ENCODE results near the gene PRH2.

PRH2 gene
- total RNA-seq, result 0 reads per million in 4 donors

- DNase-seq, result no peak
Observed at GRCh38 chr12:10928746-10929286, at the start of gene PRH2. Gene PRH2, plus strand, starts transcription at chr12:10929236. Its CDS starts 38 bp downstream, at chr12:10929274.

GRCh38 chr12:10884086-10884725 lies 44.8 kb upstream of the PRH2 start, which contains the start of gene PRH1:
Gene PRH1, minus strand, starts transcription at chr12:10884255. Its CDS starts 38 bp downstream, at chr12:10884217.
- DNase-seq, result no peak

- DNase-seq, result no peak
Observed at GRCh38 chr12:10889226-10889625, 39.8 kb upstream of the PRH2 start.

- no peak for DNase-seq
Observed at GRCh38 chr12:10891937-10892336, 37.1 kb upstream of the PRH2 start.

GRCh38 chr12:10896854-10897253 lies 32.2 kb upstream of the PRH2 start:
- DNase-seq, result no peak

GRCh38 chr12:10900530-10900929 lies 28.5 kb upstream of the PRH2 start:
- DNase-seq, result no peak

- DNase-seq, result no peak
Observed at GRCh38 chr12:10900972-10901371, 28.1 kb upstream of the PRH2 start.

- DNase-seq, result no peak
Observed at GRCh38 chr12:10901427-10901826, 27.6 kb upstream of the PRH2 start.

GRCh38 chr12:10904686-10905085 lies 24.4 kb upstream of the PRH2 start:
- DNase-seq, result no peak

- DNase-seq, result no peak
Observed at GRCh38 chr12:10909462-10909861, 19.6 kb upstream of the PRH2 start, which contains the start of gene TAS2R13. Gene TAS2R13, minus strand, starts transcription at chr12:10909562. Its CDS starts 264 bp downstream, at chr12:10909298.

GRCh38 chr12:10910380-10910779 lies 18.7 kb upstream of the PRH2 start:
- DNase-seq, result no peak

- no peak for DNase-seq
Observed at GRCh38 chr12:10919809-10920208, 9.2 kb upstream of the PRH2 start.

GRCh38 chr12:10926269-10926668 lies 2.8 kb upstream of the PRH2 start:
- no peak for DNase-seq

GRCh38 chr12:10936506-10936905 lies 7.5 kb downstream of the PRH2 start:
- DNase-seq, result no peak

GRCh38 chr12:10939163-10939562 lies 10.1 kb downstream of the PRH2 start, which contains the start of gene TAS2R14:
Gene TAS2R14, minus strand, starts transcription at chr12:10939263. Its CDS starts 56 bp downstream, at chr12:10939207.
- no peak for DNase-seq

- DNase-seq, result no peak
Observed at GRCh38 chr12:10940389-10940788, 11.4 kb downstream of the PRH2 start.

- no peak for DNase-seq
Observed at GRCh38 chr12:10941369-10941768, 12.3 kb downstream of the PRH2 start.

- no peak for DNase-seq
Observed at GRCh38 chr12:10941916-10942607, 13.0 kb downstream of the PRH2 start.

- DNase-seq, result no peak
Observed at GRCh38 chr12:10943167-10943566, 14.1 kb downstream of the PRH2 start.

GRCh38 chr12:10952645-10953044 lies 23.6 kb downstream of the PRH2 start:
- no peak for DNase-seq

- DNase-seq, result no peak
Observed at GRCh38 chr12:10956085-10956484, 27.0 kb downstream of the PRH2 start.

GRCh38 chr12:10957741-10958140 lies 28.7 kb downstream of the PRH2 start:
- DNase-seq, result no peak

- peak in 1 of 5 donors; percentile 10 for DNase-seq
Observed at GRCh38 chr12:10959804-10960203, 30.8 kb downstream of the PRH2 start.

GRCh38 chr12:10960211-10960610 lies 31.2 kb downstream of the PRH2 start:
- peak in 1 of 5 donors; percentile 42 for DNase-seq
